K562 (cell line): ENCODE data around the gene PCED1B. TPM values are rescaled to one million over a fixed set of nuclear protein-coding genes. Genes with fewer than 3 reads are reported as not detected.

ENCODE experiments used
- DMBX1 ChIP-seq: fragments of 250-450 bp; sonication (Bioruptor Pico); IDR thresholded peaks from 2 replicates; pipeline ENCODE4 v1.8.0; 2022; ENCODE audit warnings: inconsistent platforms, mild to moderate bottlenecking, moderate library complexity, borderline replicate concordance
- EP400 ChIP-seq: fragments of 450-650 bp; IDR thresholded peaks from 2 replicates; pipeline ENCODE4 v1.6.1; 2017; ENCODE audit warnings: antibody characterized with exemption, mild to moderate bottlenecking, moderate library complexity
- NCOR1 ChIP-seq: fragments of 450-650 bp; IDR thresholded peaks from 2 replicates; pipeline ENCODE4 v1.6.1; 2016; ENCODE audit warnings: mild to moderate bottlenecking, moderate library complexity
- NR2C1 ChIP-seq, 2 experiments: fragments of 450-650 bp; IDR thresholded peaks; 2 replicates each; pipeline ENCODE4 v1.6.1; 2017; ENCODE audit warnings: mild to moderate bottlenecking in 2 of 2, antibody characterized with exemption in 1 of 2, inconsistent platforms in 1 of 2, missing compliant biosample characterization in 1 of 2, missing genetic modification characterization in 1 of 2
- POLR2AphosphoS5 ChIP-seq: IDR thresholded peaks from 2 replicates; pipeline ENCODE4 v1.6.1; 2011; ENCODE audit warnings: mild to moderate bottlenecking, low read depth, low read length, moderate library complexity; ENCODE audit not compliant: control insufficient read depth, insufficient read depth
- PRPF4 ChIP-seq: fragments of 200-400 bp; formaldehyde crosslinking; IDR thresholded peaks from one replicate; pipeline ENCODE4 v1.6.1; 2017; ENCODE audit warnings: low read length, low read depth, mild to moderate bottlenecking; ENCODE audit not compliant: insufficient read depth, poor library complexity, severe bottlenecking
- SRSF7 ChIP-seq: fragments of 200-400 bp; formaldehyde crosslinking; optimal IDR thresholded peaks from 2 replicates; pipeline ENCODE3; 2017; ENCODE audit warnings: mild to moderate bottlenecking, low read depth, low read length
- TARDBP ChIP-seq: fragments of 450-650 bp; IDR thresholded peaks from 2 replicates; pipeline ENCODE4 v1.6.1; 2016
- U2AF2 ChIP-seq: fragments of 200-400 bp; formaldehyde crosslinking; optimal IDR thresholded peaks from 2 replicates; pipeline ENCODE3; 2017; ENCODE audit warnings: low read depth, mild to moderate bottlenecking, low read length
- ZNF586 ChIP-seq: fragments of 450-650 bp; formaldehyde crosslinking; conservative IDR thresholded peaks from 2 replicates; pipeline ENCODE4 v1.4.0; 2020; ENCODE audit warnings: mild to moderate bottlenecking, moderate library complexity
- ZNF639 ChIP-seq, 2 experiments: fragments of 200-800 bp in 1 of 2; sonication (Bioruptor generic) in 1 of 2; sonication (generic) in 1 of 2; formaldehyde crosslinking in 1 of 2; IDR thresholded peaks in 1 of 2; conservative IDR thresholded peaks in 1 of 2; 2 replicates each; pipeline versions ENCODE4 v1.5.0 to v1.6.1; 2016 to 2020; ENCODE audit warnings: missing compliant biosample characterization in 1 of 2, missing genetic modification characterization in 1 of 2, missing genetic modification reagents in 1 of 2
- ZNF655 ChIP-seq: fragments of 250-450 bp; sonication (Bioruptor Pico); IDR thresholded peaks from 2 replicates; pipeline ENCODE4 v1.5.0; 2021
- microRNA-seq: library from miRNA; unstranded; fragments of <30 nt; microRNA quantifications from one replicate; pipeline ENCODE4, GENCODE V29; 2018; ENCODE audit warnings: borderline microRNAs expressed
- polyA plus RNA-seq, 8 experiments: library from polyadenylated mRNA; depleted of rRNA in 4 of 8; stranded (reverse) in 5 of 8; unstranded in 3 of 8; fragments of >200 nt; fragmentation: Nextera tagmentation in 2 of 8; fragmentation: Illumina TruSeq in 1 of 8; extraction: Ambion mirVana in 2 of 8; extraction: Trizol in 1 of 8; gene quantifications; 2 replicates each; pipeline versions ENCODE4 v1.2.1 to v1.2.3, GENCODE V29; 2011 to 2014; ENCODE audit warnings: inconsistent platforms in 1 of 8, missing spikeins in 1 of 8
- small RNA-seq: library from RNA; depleted of rRNA; stranded (forward); fragments of <200 nt; gene quantifications from one replicate; pipeline ENCODE3, GENCODE V24; 2014
- total RNA-seq, 7 experiments: library from RNA; depleted of rRNA in 6 of 7; stranded (reverse); fragments of >200 nt in 6 of 7; fragmentation: Illumina TruSeq in 2 of 7; extraction: Trizol in 2 of 7; gene quantifications; 2 replicates each; pipeline versions ENCODE4 v1.2.1 to v1.2.3, GENCODE V29; 2011 to 2021; ENCODE audit warnings: low replicate concordance in 1 of 7

The PCED1B gene
- total and polyA plus RNA-seq, 9 of the 15 experiments (the other 6 are each of a cell fraction or from before 2014, with no cell fraction given): 1.2 to 9.3 (median 2.5) TPM

GRCh38 chr12:47282206-47282605, 202.8 kb downstream of the PCED1B start (continued):
- no peak for TF ChIP-seq NR2C1 (IDR thresholded peaks at IDR 0.05)
- TF ChIP-seq NR2C1 (tag; IDR thresholded peaks at IDR 0.05): no peak
- no peak for TF ChIP-seq SRSF7
- no peak for TF ChIP-seq TARDBP
- TF ChIP-seq U2AF2: no peak
- TF ChIP-seq PRPF4: no peak
- no peak for TF ChIP-seq NCOR1
- no peak for TF ChIP-seq EP400
- no peak for TF ChIP-seq POLR2AphosphoS5
- no peak for TF ChIP-seq ZNF586
- 0 out of 4 replicates have a peak, but pooled peaks of 1 of the 2 experiments have one; percentile 49 for TF ChIP-seq ZNF639 (CRISPR knock-in tag; conservative IDR thresholded peaks at IDR 0.05 in 1 of 2, IDR thresholded peaks at IDR 0.05 in 1 of 2)
- TF ChIP-seq DMBX1 (CRISPR knock-in tag): no peak
- no peak for TF ChIP-seq ZNF655 (CRISPR knock-in tag)

Small RNAs within 50 kb of the gene (microRNA-seq; reads per million reads assigned to microRNA genes)
- gene MIR4698: not detected

Small RNAs within 50 kb of the gene (small RNA-seq; reads per million reads assigned to genes)
- not detected for gene MIR4698

Other genes starting within 250 kb of the PCED1B start
- 3.6 and 3.8 TPM in 2 replicates for gene AMIGO2, start 338 bp downstream of the PCED1B start, total RNA-seq (2014; rRNA removed)
- 3.6 and 4.7 TPM in 2 replicates for gene AMIGO2, start 338 bp downstream of the PCED1B start, total RNA-seq (2014; rRNA removed; fragmentation: Illumina TruSeq; extraction: Trizol)
- gene AMIGO2, start 338 bp downstream of the PCED1B start, total RNA-seq (2015; rRNA removed; fragmentation: Illumina TruSeq; extraction: Trizol): 7.9 and 8.1 TPM in 2 replicates
- gene AMIGO2, start 338 bp downstream of the PCED1B start, total RNA-seq (2021): 3.5 and 3.7 TPM in 2 replicates
- gene AMIGO2, start 338 bp downstream of the PCED1B start, polyA plus RNA-seq (2011; rRNA removed): 0.38 and 8.3 TPM in 2 replicates
- gene AMIGO2, start 338 bp downstream of the PCED1B start, polyA plus RNA-seq (2014; fragmentation: Illumina TruSeq; extraction: Trizol): 4.5 and 4.6 TPM in 2 replicates
- gene AMIGO2, start 338 bp downstream of the PCED1B start, polyA plus RNA-seq (2014; fragmentation: Nextera tagmentation; extraction: Ambion mirVana): 1 to 10 TPM; 2.0 to 4.1 TPM
- gene AMIGO2, start 338 bp downstream of the PCED1B start, polyA plus RNA-seq (2014; rRNA removed): 2.5 and 3.8 TPM in 2 replicates